Trophoblast cell (in vitro differentiated cells and primary cell): ENCODE measurements around the gene EIF3D.
"Not testable (repeated sequence)": the region's sequence is repeated elsewhere in the genome, so short reads cannot be mapped to it uniquely, and the experiment has no call there.

Source experiments
- DNase-seq, 2 donors: peaks; one replicate each; pipeline ENCODE4 v3.0.0-alpha.2; 2016
- H2AFZ ChIP-seq: 2 replicates; pipeline ENCODE4 v1.6.1; 2013; ENCODE audit warnings: low read length, moderate library complexity, mild to moderate bottlenecking; ENCODE audit not compliant: insufficient read depth, poor library complexity
- H2AK5ac ChIP-seq: 2 replicates; pipeline ENCODE4 v1.6.1; 2013; ENCODE audit warnings: mild to moderate bottlenecking, low read length
- H2BK120ac ChIP-seq: 2 replicates; pipeline ENCODE4 v1.6.1; 2013; ENCODE audit warnings: low read length, mild to moderate bottlenecking, moderate library complexity; ENCODE audit not compliant: insufficient read depth, poor library complexity
- H2BK12ac ChIP-seq: 2 replicates; pipeline ENCODE4 v1.6.1; 2013; ENCODE audit warnings: mild to moderate bottlenecking, low read length, moderate library complexity
- H2BK5ac ChIP-seq: 2 replicates; pipeline ENCODE4 v1.6.1; 2013; ENCODE audit warnings: low read length, low read depth, moderate library complexity, mild to moderate bottlenecking; ENCODE audit not compliant: poor library complexity
- H3K14ac ChIP-seq: 2 replicates; pipeline ENCODE4 v1.6.1; 2013; ENCODE audit warnings: mild to moderate bottlenecking, low read length
- H3K18ac ChIP-seq: 2 replicates; pipeline ENCODE4 v1.6.1; 2013; ENCODE audit warnings: mild to moderate bottlenecking, low read length
- H3K23ac ChIP-seq: 2 replicates; pipeline ENCODE4 v1.6.1; 2013; ENCODE audit warnings: low read length
- H3K27ac ChIP-seq: 2 replicates; pipeline ENCODE4 v1.5.1; 2013; ENCODE audit warnings: low read depth, mild to moderate bottlenecking, inconsistent platforms, low read length, moderate library complexity
- H3K27me3 ChIP-seq: 2 replicates; pipeline ENCODE4 v1.6.1; 2013; ENCODE audit warnings: inconsistent platforms, mild to moderate bottlenecking, low read length, moderate library complexity; ENCODE audit not compliant: insufficient read depth
- H3K36me3 ChIP-seq, 2 experiments: 1 replicate in 1 of 2; 2 replicates in 1 of 2; pipeline ENCODE4 v1.6.1; 2013; ENCODE audit warnings: low read length in 2 of 2, mild to moderate bottlenecking in 2 of 2, moderate library complexity in 1 of 2; ENCODE audit not compliant: insufficient read depth in 2 of 2, control insufficient read depth in 1 of 2
- H3K4ac ChIP-seq: 2 replicates; pipeline ENCODE4 v1.6.1; 2013; ENCODE audit warnings: low read depth, mild to moderate bottlenecking, low read length, moderate library complexity
- H3K4me1 ChIP-seq, 2 experiments: 1 replicate in 1 of 2; 2 replicates in 1 of 2; pipeline ENCODE4 v1.6.1; 2013; ENCODE audit warnings: low read length in 2 of 2, mild to moderate bottlenecking in 2 of 2, moderate library complexity in 1 of 2; ENCODE audit not compliant: insufficient read depth in 2 of 2, control insufficient read depth in 1 of 2
- H3K4me2 ChIP-seq: 2 replicates; pipeline ENCODE4 v1.6.1; 2013; ENCODE audit warnings: inconsistent platforms, mild to moderate bottlenecking, low read length, moderate library complexity
- H3K4me3 ChIP-seq: 2 replicates; pipeline ENCODE4 v1.5.1; 2013; ENCODE audit warnings: mild to moderate bottlenecking, low read depth, low read length, inconsistent platforms
- H3K79me1 ChIP-seq: one replicate; pipeline ENCODE4 v1.6.1; 2013; ENCODE audit warnings: low read length
- H3K79me2 ChIP-seq: 2 replicates; pipeline ENCODE4 v1.6.1; 2013; ENCODE audit warnings: low read length, mild to moderate bottlenecking; ENCODE audit not compliant: control insufficient read depth, insufficient read depth, poor library complexity
- H3K9ac ChIP-seq: 2 replicates; pipeline ENCODE4 v1.6.1; 2013; ENCODE audit warnings: mild to moderate bottlenecking, low read length
- H3K9me3 ChIP-seq: 2 replicates; pipeline ENCODE4 v1.6.1; 2013; ENCODE audit warnings: low read depth, mild to moderate bottlenecking, control low read depth, inconsistent platforms, low read length; ENCODE audit not compliant: insufficient read depth
- H4K12ac ChIP-seq: 2 replicates; pipeline ENCODE4 v1.6.1; 2013; ENCODE audit warnings: low read depth, mild to moderate bottlenecking, low read length, moderate library complexity
- H4K8ac ChIP-seq: 2 replicates; pipeline ENCODE4 v1.6.1; 2013; ENCODE audit warnings: low read depth, mild to moderate bottlenecking, low read length, moderate library complexity
- H4K91ac ChIP-seq: one replicate; pipeline ENCODE4 v1.6.1; 2013; ENCODE audit warnings: low read depth, mild to moderate bottlenecking, low read length, moderate library complexity
- WGBS: extraction: QIAGEN DNeasy Blood & Tissue Kit; methylation state at CpG from one replicate; pipeline ENCODE4 v1.1.7; 2013; ENCODE audit warnings: missing lambda C conversion rate; ENCODE audit not compliant: insufficient read length, insufficient coverage; ENCODE audit errors: extremely low coverage; 5-methylcytosine and 5-hydroxymethylcytosine counted together

EIF3D gene

GRCh38 chr22:36538529-36538928, 9.6 kb upstream of the EIF3D start:
- no CpG with 5 or more reads among the region's 7 CpGs for WGBS
- Histone ChIP-seq H2BK5ac (no peak overlapping the region), H2BK12ac (peak overlapping the region; percentile 41), H3K36me3 (no peaks in the 10 kb centered on the region), H3K18ac (no peak overlapping the region), H3K9me3 (no peaks in the 10 kb centered on the region), H4K91ac (peak overlapping the region; percentile 1), H3K79me2 (no peaks in the 10 kb centered on the region), H3K4me1 (peaks cover 15 to 20% of the 10 kb centered on the region in 2 experiments), H3K4ac (no peak overlapping the region), H3K27me3 (no peaks in the 10 kb centered on the region), H3K79me1 (peaks cover 16% of the 10 kb centered on the region), H2AFZ (no peak overlapping the region), H3K23ac (no peak overlapping the region), H4K8ac (no peak overlapping the region), H3K14ac (peak overlapping the region; percentile 53), H3K4me3 (no peak overlapping the region), H3K27ac (peak overlapping the region; percentile 3), H4K12ac (no peak overlapping the region), H2AK5ac (no peak overlapping the region), H3K9ac (no peak overlapping the region), H3K4me2 (no peak overlapping the region), H2BK120ac (peak overlapping the region; percentile 69)
- no peak for DNase-seq

GRCh38 chr22:36536717-36537116, 7.8 kb upstream of the EIF3D start:
- H3K4me1 ChIP-seq = peaks cover 14 to 15% of the 10 kb centered on the region in 2 experiments
- no peak overlapping the region for H3K18ac ChIP-seq
- peak overlapping the region; percentile 67 for H4K91ac ChIP-seq
- H2BK120ac ChIP-seq = peak overlapping the region; percentile 44
- no peak for DNase-seq
- no peak overlapping the region for H2BK5ac ChIP-seq
- WGBS = no CpG with 5 or more reads among the region's 7 CpGs
- no peak overlapping the region for H4K12ac ChIP-seq
- H3K79me2 ChIP-seq = no peaks in the 10 kb centered on the region
- peak overlapping the region; percentile 18 for H2AK5ac ChIP-seq
- no peak overlapping the region for H3K23ac ChIP-seq
- no peak overlapping the region for H2AFZ ChIP-seq
- H3K4me2 ChIP-seq = no peak overlapping the region
- peak overlapping the region; percentile 45 for H2BK12ac ChIP-seq
- H4K8ac ChIP-seq = no peak overlapping the region
- H3K4ac ChIP-seq = no peak overlapping the region
- no peak overlapping the region for H3K9ac ChIP-seq
- no peaks in the 10 kb centered on the region for H3K27me3 ChIP-seq
- no peaks in the 10 kb centered on the region for H3K9me3 ChIP-seq
- H3K36me3 ChIP-seq = no peaks in the 10 kb centered on the region
- peaks cover 15% of the 10 kb centered on the region for H3K79me1 ChIP-seq
- H3K27ac ChIP-seq = no peak overlapping the region
- H3K14ac ChIP-seq = peak overlapping the region; percentile 33
- no peak overlapping the region for H3K4me3 ChIP-seq

GRCh38 chr22:36533320-36533719, 4.4 kb upstream of the EIF3D start:
- H3K4me3 ChIP-seq, H2AK5ac ChIP-seq, DNase-seq, H3K4me2 ChIP-seq, H3K14ac ChIP-seq, H3K18ac ChIP-seq, H2AFZ ChIP-seq, H3K27ac ChIP-seq, H2BK12ac ChIP-seq, H4K12ac ChIP-seq, H4K8ac ChIP-seq, H4K91ac ChIP-seq, H2BK5ac ChIP-seq, H3K27me3 ChIP-seq, H3K9ac ChIP-seq, H3K23ac ChIP-seq, H3K79me2 ChIP-seq, H3K9me3 ChIP-seq, H3K36me3 ChIP-seq, H2BK120ac ChIP-seq, H3K4ac ChIP-seq: not testable (repeated sequence)
- no CpG with 5 or more reads among the region's 4 CpGs for WGBS
- peaks cover 11 to 14% of the 10 kb centered on the region in 2 experiments for H3K4me1 ChIP-seq
- H3K79me1 ChIP-seq = peaks cover 16% of the 10 kb centered on the region

GRCh38 chr22:36532466-36532865, 3.5 kb upstream of the EIF3D start:
- no peak overlapping the region for H3K4me2 ChIP-seq
- peaks cover 10 to 13% of the 10 kb centered on the region in 2 experiments for H3K4me1 ChIP-seq
- H3K9ac ChIP-seq = no peak overlapping the region
- H2AFZ ChIP-seq = no peak overlapping the region
- H4K91ac ChIP-seq = no peak overlapping the region
- H3K18ac ChIP-seq = no peak overlapping the region
- no peaks in the 10 kb centered on the region for H3K9me3 ChIP-seq
- H3K36me3 ChIP-seq = no peaks in the 10 kb centered on the region
- no peak overlapping the region for H2BK120ac ChIP-seq
- no peak overlapping the region for H3K4ac ChIP-seq
- peaks cover 9% of the 10 kb centered on the region for H3K79me2 ChIP-seq
- no peak overlapping the region for H4K8ac ChIP-seq
- no CpG with 5 or more reads among the region's 2 CpGs for WGBS
- no peak overlapping the region for H2AK5ac ChIP-seq
- H4K12ac ChIP-seq = no peak overlapping the region
- no peak overlapping the region for H3K27ac ChIP-seq
- no peak overlapping the region for H2BK12ac ChIP-seq
- no peak overlapping the region for H3K23ac ChIP-seq
- H2BK5ac ChIP-seq = no peak overlapping the region
- peaks cover 15% of the 10 kb centered on the region for H3K79me1 ChIP-seq
- no peak for DNase-seq
- no peaks in the 10 kb centered on the region for H3K27me3 ChIP-seq
- H3K14ac ChIP-seq = no peak overlapping the region
- H3K4me3 ChIP-seq = no peak overlapping the region
